ENCODE data around the gene CHURC1. TPM values are rescaled to one million over a fixed set of nuclear protein-coding genes. Genes with fewer than 3 reads are reported as not detected.

Gene CHURC1
- total RNA-seq, 4 donors from 2014 or later = 35.1 to 121 (median 62.4) TPM

DNA sequence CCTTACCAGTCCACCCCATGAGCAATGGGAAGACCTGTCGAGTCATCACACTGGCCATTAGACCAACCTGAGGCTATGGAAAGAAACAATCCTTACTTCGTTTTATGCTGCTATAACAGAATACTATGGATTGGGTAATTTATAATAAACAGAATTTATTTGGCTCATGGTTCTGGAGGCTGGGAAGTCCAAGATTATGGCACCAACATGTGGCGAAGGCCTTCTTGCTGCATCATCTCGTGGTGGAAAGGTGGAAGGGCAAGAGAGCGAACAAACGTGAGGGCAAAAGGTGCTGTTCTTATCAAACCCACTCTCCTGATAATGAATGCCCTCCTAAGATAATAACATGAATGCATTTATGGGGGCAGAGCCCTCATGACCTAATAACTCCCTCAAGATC is 24.9 kb upstream of the CHURC1 start:
- TF ChIP-seq, protein P1, sequence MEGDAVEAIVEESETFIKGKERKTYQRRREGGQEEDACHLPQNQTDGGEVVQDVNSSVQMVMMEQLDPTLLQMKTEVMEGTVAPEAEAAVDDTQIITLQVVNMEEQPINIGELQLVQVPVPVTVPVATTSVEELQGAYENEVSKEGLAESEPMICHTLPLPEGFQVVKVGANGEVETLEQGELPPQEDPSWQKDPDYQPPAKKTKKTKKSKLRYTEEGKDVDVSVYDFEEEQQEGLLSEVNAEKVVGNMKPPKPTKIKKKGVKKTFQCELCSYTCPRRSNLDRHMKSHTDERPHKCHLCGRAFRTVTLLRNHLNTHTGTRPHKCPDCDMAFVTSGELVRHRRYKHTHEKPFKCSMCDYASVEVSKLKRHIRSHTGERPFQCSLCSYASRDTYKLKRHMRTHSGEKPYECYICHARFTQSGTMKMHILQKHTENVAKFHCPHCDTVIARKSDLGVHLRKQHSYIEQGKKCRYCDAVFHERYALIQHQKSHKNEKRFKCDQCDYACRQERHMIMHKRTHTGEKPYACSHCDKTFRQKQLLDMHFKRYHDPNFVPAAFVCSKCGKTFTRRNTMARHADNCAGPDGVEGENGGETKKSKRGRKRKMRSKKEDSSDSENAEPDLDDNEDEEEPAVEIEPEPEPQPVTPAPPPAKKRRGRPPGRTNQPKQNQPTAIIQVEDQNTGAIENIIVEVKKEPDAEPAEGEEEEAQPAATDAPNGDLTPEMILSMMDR (IDR thresholded peaks at IDR 0.05) = no peak

DNA sequence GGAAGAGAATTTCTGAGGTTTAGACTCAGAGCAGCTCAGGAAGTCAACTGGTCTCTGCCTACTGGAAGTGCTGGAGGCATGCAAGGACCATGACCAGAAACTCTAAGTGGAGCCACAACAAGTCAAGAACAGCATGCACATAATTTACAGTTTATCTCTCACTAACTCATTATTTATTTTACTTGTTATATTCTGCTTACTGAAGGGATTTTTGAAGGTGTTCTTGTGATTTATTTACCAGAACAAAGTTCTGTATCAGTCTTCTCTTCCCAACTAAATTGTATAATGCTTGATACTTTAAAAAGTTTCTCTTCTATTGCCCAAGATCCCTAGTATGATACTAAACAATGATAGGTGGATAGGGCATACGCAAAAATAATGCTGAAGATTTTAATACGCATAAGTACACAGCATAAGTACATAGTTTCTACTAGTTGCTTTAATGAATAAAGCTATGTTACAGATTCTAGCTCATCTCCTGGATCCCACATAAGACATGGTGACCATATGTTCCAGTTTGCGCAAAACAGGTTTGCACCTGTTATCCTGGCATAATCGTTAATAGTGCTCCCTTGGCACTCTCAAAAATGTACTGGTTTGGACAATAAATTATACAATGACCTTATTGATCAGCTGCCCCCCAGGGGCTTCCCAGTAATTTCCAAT is 22.9 kb upstream of the CHURC1 start:
- Histone ChIP-seq H3K27me3 (no peaks in the 10 kb centered on the region), H3K27ac (no peak overlapping the region), H3K9me3 (no peaks in the 10 kb centered on the region), H3K36me3 (no peaks in the 10 kb centered on the region), H3K4me3 (no peak overlapping the region), H3K4me1 (no peaks in the 10 kb centered on the region)
- TF ChIP-seq POLR2A (IDR thresholded peaks at IDR 0.05) = no peak
- TF ChIP-seq, protein P1 (IDR thresholded peaks at IDR 0.05) = no peak
- DNase-seq = no peak
- intact Hi-C loops (cut with DNase I; ENCODE audit: low total_unique reads) = no loop called here

More for the DNA sequence above, 24.9 kb upstream of the CHURC1 start:
- H3K27me3 ChIP-seq = no peaks in the 10 kb centered on the region
- H3K4me1 ChIP-seq = no peaks in the 10 kb centered on the region
- no peaks in the 10 kb centered on the region for H3K36me3 ChIP-seq
- DNase-seq = no peak
- no peak overlapping the region for H3K4me3 ChIP-seq
- no peaks in the 10 kb centered on the region for H3K9me3 ChIP-seq
- intact Hi-C loops (cut with DNase I; ENCODE audit: low total_unique reads) = no loop called here
- no peak overlapping the region for H3K27ac ChIP-seq

DNA sequence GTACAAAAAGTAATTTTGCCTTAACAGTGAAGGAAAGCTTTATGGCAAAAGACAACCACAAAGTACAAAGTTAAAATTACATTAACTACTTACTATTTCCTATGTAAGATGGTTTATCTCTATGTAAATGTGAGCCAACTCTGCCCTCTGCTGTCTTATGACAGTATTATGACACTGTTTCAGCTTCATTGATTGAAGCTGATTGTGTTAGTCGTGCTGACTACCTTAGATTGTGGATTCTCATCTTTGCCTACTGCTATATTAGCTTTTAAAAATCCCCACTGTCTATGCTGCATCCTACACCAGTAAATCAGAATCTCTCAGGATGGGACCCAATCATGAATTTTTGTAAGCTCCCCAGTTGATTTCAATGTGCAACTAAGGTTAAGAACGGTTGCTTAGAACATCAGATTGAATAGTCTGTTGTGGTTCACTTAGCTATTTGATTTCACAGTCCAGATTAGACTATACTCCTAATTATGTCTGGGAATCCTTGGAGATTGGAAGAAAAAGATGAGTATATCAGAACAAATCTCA is 22.3 kb upstream of the CHURC1 start:
- Histone ChIP-seq H3K9me3 (no peaks in the 10 kb centered on the region), H3K4me3 (no peak overlapping the region), H3K27ac (no peak overlapping the region), H3K4me1 (no peaks in the 10 kb centered on the region), H3K36me3 (no peaks in the 10 kb centered on the region), H3K27me3 (no peaks in the 10 kb centered on the region)
- no peak for DNase-seq
- TF ChIP-seq POLR2A (IDR thresholded peaks at IDR 0.05) = no peak
- TF ChIP-seq, protein P1 (IDR thresholded peaks at IDR 0.05) = peak; percentile 20 to 75 (median 56)
- intact Hi-C loops (cut with DNase I; ENCODE audit: low total_unique reads) = no loop called here

DNA sequence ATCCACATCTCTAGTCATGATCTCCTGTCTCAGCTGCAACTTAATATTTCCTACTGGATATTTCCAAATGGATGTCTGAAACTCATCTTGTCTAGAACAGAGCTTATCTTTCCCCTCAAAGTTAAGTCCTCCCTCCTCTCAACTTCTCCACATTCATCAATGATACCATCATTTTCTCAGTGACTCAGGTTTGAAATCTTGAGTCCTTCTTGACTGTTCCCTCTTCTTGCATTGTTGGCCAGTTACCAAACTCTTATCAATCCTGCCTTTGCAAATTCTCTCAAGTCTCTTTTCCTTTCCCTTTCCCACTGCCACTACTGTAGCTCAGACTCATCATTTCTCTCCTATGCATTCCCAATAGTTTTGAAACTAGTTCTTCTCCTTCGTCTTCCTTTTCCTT is 14.3 kb upstream of the CHURC1 start:
- TF ChIP-seq POLR2A (IDR thresholded peaks at IDR 0.05) = no peak
- TF ChIP-seq, protein P1 (IDR thresholded peaks at IDR 0.05) = no peak
- Histone ChIP-seq H3K4me1 (no peaks in the 10 kb centered on the region), H3K27ac (no peak overlapping the region), H3K4me3 (no peak overlapping the region), H3K9me3 (no peaks in the 10 kb centered on the region), H3K27me3 (no peaks in the 10 kb centered on the region), H3K36me3 (no peaks in the 10 kb centered on the region)
- no peak for DNase-seq
- intact Hi-C loops (cut with DNase I; ENCODE audit: low total_unique reads) = no loop called here

DNA sequence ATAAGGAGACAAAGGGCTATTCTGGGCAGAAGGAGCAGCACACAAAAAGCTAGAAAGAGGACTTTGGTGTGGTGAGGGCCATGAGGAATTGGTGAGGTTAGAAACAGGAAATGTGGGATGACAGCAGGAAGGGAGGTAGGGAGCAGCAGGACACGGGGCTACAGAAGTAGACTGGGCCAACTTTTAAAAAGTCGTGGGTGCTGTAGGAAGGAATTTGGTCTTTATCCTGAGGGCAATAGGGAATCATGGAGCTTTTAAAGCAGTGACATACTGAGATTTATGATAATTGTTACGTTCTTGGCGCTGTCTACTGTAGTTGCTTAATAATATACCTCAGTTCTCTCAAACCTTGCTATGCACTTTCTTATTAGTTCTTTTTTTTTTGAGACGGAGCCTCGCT is 8.2 kb upstream of the CHURC1 start:
- intact Hi-C loops (cut with DNase I; ENCODE audit: low total_unique reads) = no loop called here

More for the DNA sequence above, 8.2 kb upstream of the CHURC1 start:
- H3K27ac ChIP-seq = peak overlapping the region in 1 of 2 donors; percentile 0
- no peaks in the 10 kb centered on the region for H3K27me3 ChIP-seq
- H3K4me3 ChIP-seq = no peak overlapping the region
- no peak for DNase-seq
- no peaks in the 10 kb centered on the region for H3K4me1 ChIP-seq
- TF ChIP-seq POLR2A (IDR thresholded peaks at IDR 0.05) = no peak
- TF ChIP-seq, protein P1 (IDR thresholded peaks at IDR 0.05) = no peak
- H3K36me3 ChIP-seq = no peaks in the 10 kb centered on the region
- H3K9me3 ChIP-seq = no peaks in the 10 kb centered on the region

All from uterus (tissue), 4 donors.